Right lobe of liver (tissue), 6 donors: ENCODE data around the gene TRAPPC6A. TPM values are rescaled to one million over a fixed set of nuclear protein-coding genes. Genes with fewer than 3 reads are reported as not detected.

Source experiments
- ATAC-seq, 4 donors: fragments of 200-7000 bp; cut with Tn5 transposase; one replicate each; pipeline ENCODE4 v1.9.1; 2020; ENCODE audit warnings: mild to moderate bottlenecking in 4 of 4, moderate library complexity in 4 of 4
- DNase-seq, 3 donors: peaks; one replicate each; pipeline ENCODE4 v3.0.0-alpha.2; 2020
- H3K27ac ChIP-seq, 3 donors: fragments of 200-600 bp; one replicate each; pipeline ENCODE4 v1.8.0; 2022
- H3K27me3 ChIP-seq, 2 donors: fragments of 200-600 bp; one replicate each; pipeline ENCODE4 v1.8.0; 2022
- H3K36me3 ChIP-seq, 4 donors: fragments of 200-600 bp; sonication (generic) in 1 of 4; one replicate each; pipeline versions ENCODE4 v1.5.1 to v1.8.0; 2017 to 2022; ENCODE audit warnings: control low read depth in 1 of 4
- H3K4me1 ChIP-seq, 4 donors: fragments of 200-600 bp; sonication (generic) in 1 of 4; one replicate each; pipeline versions ENCODE4 v1.5.1 to v1.8.0; 2017 to 2022; ENCODE audit warnings: control low read depth in 1 of 4
- H3K4me3 ChIP-seq, 3 donors: fragments of 200-600 bp; one replicate each; pipeline ENCODE4 v1.8.0; 2022
- H3K9me3 ChIP-seq, 4 donors: fragments of 200-600 bp; sonication (generic) in 1 of 4; one replicate each; pipeline versions ENCODE4 v1.5.1 to v1.8.0; 2017 to 2022; ENCODE audit warnings: control low read depth in 1 of 4
- CTCF ChIP-seq, 4 donors: fragments of 200-600 bp in 3 of 4; fragments of 450-650 bp in 1 of 4; IDR thresholded peaks; one replicate each; pipeline versions ENCODE4 v1.5.1 to v1.8.0; 2016 to 2022; ENCODE audit warnings: antibody characterized with exemption in 4 of 4, mild to moderate bottlenecking in 2 of 4
- POLR2A ChIP-seq: fragments of 450-650 bp; IDR thresholded peaks from one replicate; pipeline ENCODE4 v1.6.1; 2017; ENCODE audit warnings: antibody characterized with exemption, mild to moderate bottlenecking
- WGBS: methylation state at CpG from one replicate; pipeline ENCODE4 v1.1.6; 2018; ENCODE audit warnings: low coverage, low lambda C conversion rate; ENCODE audit not compliant: insufficient coverage; ENCODE audit errors: missing lambda C conversion rate; 5-methylcytosine and 5-hydroxymethylcytosine counted together
- intact Hi-C, 2 donors: fragments of 100-400 bp; cut with DNase I; formaldehyde crosslinking; loops; one replicate each; pipeline versions ENCODE4 v1.11.2 to v1.14.1; 2022
- total RNA-seq, 6 experiments: library from RNA; depleted of rRNA in 2 of 6; stranded (reverse); fragments of >200 nt in 2 of 6; fragmentation: NEBNext Ultra II Directional in 3 of 6; extraction: Animal tissue kit (Norgen Biotek cat#: 25700) in 3 of 6; gene quantifications; one replicate each; pipeline versions ENCODE4 v1.1.0 to v1.2.4, GENCODE V29; 2016 to 2023
- donor health status: DM: no; HTN: yes; CAD: no.
- donor health status: DM: no; HTN: no; CAD: no.
- donor health status: DM: no; HTN: no; CAD: no.
- donor health status: DM: no; HTN: yes; CAD: no.
- donor health status: DM: no; HTN: yes; CAD: no.

Gene TRAPPC6A
- total RNA-seq, 6 experiments from 2014 or later, result 13.1 to 33.3 (median 23.7) TPM

- Histone ChIP-seq H3K4me1 (no peaks in the 10 kb centered on the region), H3K27ac (no peak overlapping the region), H3K36me3 (no peaks in the 10 kb centered on the region), H3K27me3 (no peaks in the 10 kb centered on the region), H3K4me3 (no peak overlapping the region), H3K9me3 (no peaks in the 10 kb centered on the region)
- 91% methylated on average over 1 of the region's 5 CpGs for WGBS
- ATAC-seq (no peak), DNase-seq (no peak)
- intact Hi-C loops, result no loop called here
- TF ChIP-seq POLR2A (no peak), CTCF (IDR thresholded peaks at IDR 0.05) (no peak)
These were observed 49.2 kb downstream of the TRAPPC6A start for GRCh38 chr19:45128806-45129205.

- intact Hi-C loops, result no loop called here
- ATAC-seq (no peak), DNase-seq (no peak)
- H3K27me3 ChIP-seq, result no peaks in the 10 kb centered on the region
- TF ChIP-seq POLR2A, result no peak
- no peak for TF ChIP-seq CTCF (IDR thresholded peaks at IDR 0.05)
- no peaks in the 10 kb centered on the region for H3K4me1 ChIP-seq
- no peaks in the 10 kb centered on the region for H3K9me3 ChIP-seq
- H3K27ac ChIP-seq, result no peak overlapping the region
- H3K4me3 ChIP-seq, result no peak overlapping the region
- H3K36me3 ChIP-seq, result no peaks in the 10 kb centered on the region
- WGBS, result 79% methylated on average over 3 of the region's 5 CpGs
These were observed 49.9 kb downstream of the TRAPPC6A start for GRCh38 chr19:45128146-45128545.

GRCh38 chr19:45126654-45127053, 51.4 kb downstream of the TRAPPC6A start:
- WGBS, result 72% methylated on average over 7 of the region's 7 CpGs
- no peak for DNase-seq
- Histone ChIP-seq H3K9me3 (no peaks in the 10 kb centered on the region), H3K27ac (no peak overlapping the region), H3K36me3 (no peaks in the 10 kb centered on the region), H3K27me3 (no peaks in the 10 kb centered on the region), H3K4me3 (no peak overlapping the region), H3K4me1 (no peaks in the 10 kb centered on the region)
- ATAC-seq, result peak in 1 of 4 donors; percentile 47
- TF ChIP-seq CTCF (IDR thresholded peaks at IDR 0.05) (no peak), POLR2A (no peak)
- intact Hi-C loops, result no loop called here

GRCh38 chr19:45125975-45126493, 52.0 kb downstream of the TRAPPC6A start:
- intact Hi-C loops, result no loop called here
- TF ChIP-seq POLR2A, result no peak
- TF ChIP-seq CTCF (IDR thresholded peaks at IDR 0.05), result peak; percentile 71 to 81 (median 79)
- no peaks in the 10 kb centered on the region for H3K4me1 ChIP-seq
- H3K9me3 ChIP-seq, result no peaks in the 10 kb centered on the region
- no peaks in the 10 kb centered on the region for H3K36me3 ChIP-seq
- no peaks in the 10 kb centered on the region for H3K27me3 ChIP-seq
- 0% methylated on average over 1 of the region's 12 CpGs for WGBS
- ATAC-seq, result peak; percentile 83 to 90 (median 86)
- DNase-seq, result peak in 2 of 3 donors; percentile 68 to 74
- no peak overlapping the region for H3K4me3 ChIP-seq
- H3K27ac ChIP-seq, result no peak overlapping the region

GRCh38 chr19:45125360-45125759, 52.7 kb downstream of the TRAPPC6A start:
- H3K4me3 ChIP-seq, result no peak overlapping the region
- ATAC-seq, result no peak
- no peak for DNase-seq

More at GRCh38 chr19:45125360-45125759, 52.7 kb downstream of the TRAPPC6A start:
- no peaks in the 10 kb centered on the region for H3K4me1 ChIP-seq
- H3K36me3 ChIP-seq, result no peaks in the 10 kb centered on the region
- H3K9me3 ChIP-seq, result no peaks in the 10 kb centered on the region
- TF ChIP-seq CTCF (IDR thresholded peaks at IDR 0.05) (no peak), POLR2A (no peak)
- intact Hi-C loops, result no loop called here
- no peaks in the 10 kb centered on the region for H3K27me3 ChIP-seq
- WGBS, result 93% methylated on average over 9 of the region's 9 CpGs
- H3K27ac ChIP-seq, result no peak overlapping the region
